K562 (cell line): ENCODE data around the gene PHTF2. TPM values are rescaled to one million over a fixed set of nuclear protein-coding genes. Genes with fewer than 3 reads are reported as not detected.

Experiments used
- ARID1B ChIP-seq: fragments of 450-650 bp; IDR thresholded peaks from 2 replicates; pipeline ENCODE4 v1.6.1; 2016; ENCODE audit warnings: antibody characterized with exemption, mild to moderate bottlenecking, inconsistent platforms
- ELF1 ChIP-seq: fragments of 200-800 bp; sonication (Bioruptor generic); IDR thresholded peaks from 2 replicates; pipeline ENCODE4 v1.6.1; 2016; ENCODE audit warnings: missing genetic modification characterization, missing compliant biosample characterization
- ETV1 ChIP-seq: fragments of 450-650 bp; conservative IDR thresholded peaks from 2 replicates; pipeline ENCODE4 v1.6.1; 2016; ENCODE audit warnings: missing genetic modification characterization, control low read depth, low read depth, missing compliant biosample characterization
- MGA ChIP-seq: fragments of 450-650 bp; IDR thresholded peaks from 2 replicates; pipeline ENCODE4 v1.6.1; 2016; ENCODE audit warnings: mild to moderate bottlenecking, moderate library complexity
- ZBTB17 ChIP-seq: fragments of 450-650 bp; formaldehyde crosslinking; IDR thresholded peaks from 2 replicates; pipeline ENCODE4 v1.4.0; 2020; ENCODE audit warnings: mild to moderate bottlenecking
- ZNF780A ChIP-seq: fragments of 250-450 bp; sonication (Bioruptor Pico); IDR thresholded peaks from 2 replicates; pipeline ENCODE4 v1.5.0; 2021; ENCODE audit warnings: mild to moderate bottlenecking
- polyA plus RNA-seq, 8 experiments: library from polyadenylated mRNA; depleted of rRNA in 4 of 8; stranded (reverse) in 5 of 8; unstranded in 3 of 8; fragments of >200 nt; fragmentation: Nextera tagmentation in 2 of 8; fragmentation: Illumina TruSeq in 1 of 8; extraction: Ambion mirVana in 2 of 8; extraction: Trizol in 1 of 8; gene quantifications; 2 replicates each; pipeline versions ENCODE4 v1.2.1 to v1.2.3, GENCODE V29; 2011 to 2014; ENCODE audit warnings: inconsistent platforms in 1 of 8, missing spikeins in 1 of 8
- total RNA-seq, 7 experiments: library from RNA; depleted of rRNA in 6 of 7; stranded (reverse); fragments of >200 nt in 6 of 7; fragmentation: Illumina TruSeq in 2 of 7; extraction: Trizol in 2 of 7; gene quantifications; 2 replicates each; pipeline versions ENCODE4 v1.2.1 to v1.2.3, GENCODE V29; 2011 to 2021; ENCODE audit warnings: low replicate concordance in 1 of 7
- TF ChIP-seq, protein P1 (sequence below): fragments of 450-650 bp; IDR thresholded peaks from 2 replicates; pipeline ENCODE4 v1.6.1; 2016; ENCODE audit warnings: antibody characterized with exemption
- TF ChIP-seq, protein P2 (sequence below): IDR thresholded peaks from 2 replicates; pipeline ENCODE4 v1.6.1; 2016; ENCODE audit warnings: missing genetic modification characterization, missing compliant biosample characterization
- TF ChIP-seq, protein P3 (sequence below): fragments of 450-650 bp; IDR thresholded peaks from 2 replicates; pipeline ENCODE4 v1.7.0; 2016; ENCODE audit warnings: borderline replicate concordance

PHTF2 gene
- total and polyA plus RNA-seq, 9 of the 15 experiments (the other 6 are each of a cell fraction or from before 2014, with no cell fraction given) = 17.9 to 43.6 (median 25.4) TPM

DNA sequence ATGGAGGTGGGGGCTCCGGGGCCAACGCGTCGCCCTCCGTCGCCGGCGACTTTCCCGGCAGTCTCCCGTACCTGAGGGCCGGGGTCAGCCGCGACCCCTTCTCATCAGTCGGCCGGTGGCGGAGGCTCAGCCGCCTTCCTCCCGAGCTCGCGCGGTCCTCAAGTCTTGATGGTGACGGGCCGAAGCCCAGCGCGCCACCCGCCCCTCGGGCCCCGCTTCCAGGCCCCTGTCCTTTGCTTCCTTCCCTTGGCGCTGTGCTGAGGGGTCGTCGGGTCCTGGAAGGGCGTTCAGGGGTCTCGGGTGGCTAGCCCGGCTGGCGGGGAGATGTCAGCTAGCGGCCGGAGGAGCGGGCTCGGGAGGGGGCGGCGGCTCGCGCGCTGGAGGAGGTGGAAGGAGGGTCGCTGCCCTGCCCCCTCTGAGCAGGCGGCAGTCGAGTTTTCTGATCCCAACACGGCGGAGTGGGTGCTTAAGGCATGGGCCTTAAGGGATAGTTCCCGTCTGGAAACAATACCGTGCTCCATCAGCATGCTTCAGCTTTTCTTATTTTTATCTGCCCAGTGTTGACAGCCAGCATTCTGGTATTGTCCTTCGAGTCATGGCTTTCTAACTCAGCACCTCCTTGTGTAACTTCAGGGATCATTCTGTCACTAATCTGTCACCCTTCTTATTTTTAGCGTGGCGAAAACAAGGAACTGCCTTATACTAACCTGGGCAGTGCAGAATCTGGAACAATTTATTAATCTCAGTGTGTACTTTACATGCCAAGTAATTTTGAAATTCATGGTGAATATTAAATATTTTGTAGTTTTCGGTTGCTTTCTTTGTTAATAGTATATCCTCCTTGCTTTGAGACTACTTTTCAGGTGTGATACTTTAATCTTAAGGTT is 748 bp downstream of the PHTF2 start (continued):
- TF ChIP-seq ETV1 (tag) = no peak
- TF ChIP-seq, protein P1, sequence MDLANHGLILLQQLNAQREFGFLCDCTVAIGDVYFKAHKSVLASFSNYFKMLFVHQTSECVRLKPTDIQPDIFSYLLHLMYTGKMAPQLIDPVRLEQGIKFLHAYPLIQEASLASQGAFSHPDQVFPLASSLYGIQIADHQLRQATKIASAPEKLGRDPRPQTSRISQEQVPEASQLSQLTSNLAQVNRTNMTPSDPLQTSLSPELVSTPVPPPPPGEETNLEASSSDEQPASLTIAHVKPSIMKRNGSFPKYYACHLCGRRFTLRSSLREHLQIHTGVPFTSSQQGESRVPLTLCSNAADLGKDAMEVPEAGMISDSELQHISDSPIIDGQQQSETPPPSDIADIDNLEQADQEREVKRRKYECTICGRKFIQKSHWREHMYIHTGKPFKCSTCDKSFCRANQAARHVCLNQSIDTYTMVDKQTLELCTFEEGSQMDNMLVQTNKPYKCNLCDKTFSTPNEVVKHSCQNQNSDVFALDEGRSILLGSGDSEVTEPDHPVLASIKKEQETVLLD = 0 out of 2 replicates have a peak, but pooled peaks have one; percentile 0
- 0 out of 2 replicates have a peak, but pooled peaks have one; percentile 12 for TF ChIP-seq ZBTB17 (CRISPR knock-in tag)
- no peak for TF ChIP-seq ELF1 (tag)
- TF ChIP-seq MGA = peak; percentile 17; the same call in 1 of the 2 replicates
- TF ChIP-seq ARID1B = 0 out of 2 replicates have a peak, but pooled peaks have one; percentile 6
- TF ChIP-seq, protein P2, sequence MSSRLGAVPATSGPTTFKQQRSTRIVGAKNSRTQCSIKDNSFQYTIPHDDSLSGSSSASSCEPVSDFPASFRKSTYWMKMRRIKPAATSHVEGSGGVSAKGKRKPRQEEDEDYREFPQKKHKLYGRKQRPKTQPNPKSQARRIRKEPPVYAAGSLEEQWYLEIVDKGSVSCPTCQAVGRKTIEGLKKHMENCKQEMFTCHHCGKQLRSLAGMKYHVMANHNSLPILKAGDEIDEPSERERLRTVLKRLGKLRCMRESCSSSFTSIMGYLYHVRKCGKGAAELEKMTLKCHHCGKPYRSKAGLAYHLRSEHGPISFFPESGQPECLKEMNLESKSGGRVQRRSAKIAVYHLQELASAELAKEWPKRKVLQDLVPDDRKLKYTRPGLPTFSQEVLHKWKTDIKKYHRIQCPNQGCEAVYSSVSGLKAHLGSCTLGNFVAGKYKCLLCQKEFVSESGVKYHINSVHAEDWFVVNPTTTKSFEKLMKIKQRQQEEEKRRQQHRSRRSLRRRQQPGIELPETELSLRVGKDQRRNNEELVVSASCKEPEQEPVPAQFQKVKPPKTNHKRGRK (tag) = peak; percentile 57; the same call in 1 of the 2 replicates
- TF ChIP-seq ZNF780A = no peak
- TF ChIP-seq, protein P3, sequence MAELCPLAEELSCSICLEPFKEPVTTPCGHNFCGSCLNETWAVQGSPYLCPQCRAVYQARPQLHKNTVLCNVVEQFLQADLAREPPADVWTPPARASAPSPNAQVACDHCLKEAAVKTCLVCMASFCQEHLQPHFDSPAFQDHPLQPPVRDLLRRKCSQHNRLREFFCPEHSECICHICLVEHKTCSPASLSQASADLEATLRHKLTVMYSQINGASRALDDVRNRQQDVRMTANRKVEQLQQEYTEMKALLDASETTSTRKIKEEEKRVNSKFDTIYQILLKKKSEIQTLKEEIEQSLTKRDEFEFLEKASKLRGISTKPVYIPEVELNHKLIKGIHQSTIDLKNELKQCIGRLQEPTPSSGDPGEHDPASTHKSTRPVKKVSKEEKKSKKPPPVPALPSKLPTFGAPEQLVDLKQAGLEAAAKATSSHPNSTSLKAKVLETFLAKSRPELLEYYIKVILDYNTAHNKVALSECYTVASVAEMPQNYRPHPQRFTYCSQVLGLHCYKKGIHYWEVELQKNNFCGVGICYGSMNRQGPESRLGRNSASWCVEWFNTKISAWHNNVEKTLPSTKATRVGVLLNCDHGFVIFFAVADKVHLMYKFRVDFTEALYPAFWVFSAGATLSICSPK = no peak
